ENCODE data around the gene TNFRSF18.

The TNFRSF18 gene

DNA sequence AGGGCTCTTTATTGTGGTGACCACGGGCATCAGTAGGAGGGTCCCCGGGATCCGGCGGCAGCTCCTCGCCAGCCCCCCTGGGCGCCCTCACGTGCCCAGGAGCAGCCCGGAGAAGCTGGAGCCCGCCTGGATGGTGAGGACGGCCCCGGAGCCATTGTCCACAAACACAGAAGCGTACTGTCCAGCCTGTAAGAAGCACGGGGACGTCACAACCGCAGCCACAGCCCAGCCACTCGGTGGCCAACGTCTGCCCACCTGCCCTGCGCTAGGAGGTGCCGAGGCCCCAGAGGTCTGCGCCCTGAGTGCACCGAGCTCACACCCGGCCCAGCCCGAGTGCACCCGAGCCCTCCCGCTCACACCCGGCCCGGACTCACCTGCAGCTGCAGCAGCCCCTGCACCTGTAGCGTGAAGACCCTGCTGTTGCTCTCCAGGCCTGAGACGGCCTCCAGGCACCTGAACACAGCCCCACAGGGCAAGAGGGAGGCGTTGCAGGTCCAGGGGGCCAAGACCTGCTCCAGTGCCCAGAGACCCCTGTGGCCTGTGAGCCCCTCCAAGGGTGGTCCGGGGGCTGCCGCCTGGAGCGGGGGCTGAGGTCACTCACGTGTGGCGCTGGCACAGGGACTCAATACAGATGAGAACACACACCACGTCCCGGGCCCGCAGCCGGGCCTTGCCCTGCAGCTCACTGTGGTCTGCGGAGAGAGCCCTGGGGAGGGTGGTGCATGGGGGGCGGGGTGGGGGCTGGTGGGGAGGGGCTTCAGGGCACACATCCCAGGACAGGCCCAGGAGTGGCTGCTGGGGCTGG is 36.3 kb upstream of the TNFRSF18 start:
- TF ChIP-seq CTCF (IDR thresholded peaks at IDR 0.05): no peak
- H3K27me3 ChIP-seq: peaks cover 0 to 63% of the 10 kb centered on the region in 2 donors

DNA sequence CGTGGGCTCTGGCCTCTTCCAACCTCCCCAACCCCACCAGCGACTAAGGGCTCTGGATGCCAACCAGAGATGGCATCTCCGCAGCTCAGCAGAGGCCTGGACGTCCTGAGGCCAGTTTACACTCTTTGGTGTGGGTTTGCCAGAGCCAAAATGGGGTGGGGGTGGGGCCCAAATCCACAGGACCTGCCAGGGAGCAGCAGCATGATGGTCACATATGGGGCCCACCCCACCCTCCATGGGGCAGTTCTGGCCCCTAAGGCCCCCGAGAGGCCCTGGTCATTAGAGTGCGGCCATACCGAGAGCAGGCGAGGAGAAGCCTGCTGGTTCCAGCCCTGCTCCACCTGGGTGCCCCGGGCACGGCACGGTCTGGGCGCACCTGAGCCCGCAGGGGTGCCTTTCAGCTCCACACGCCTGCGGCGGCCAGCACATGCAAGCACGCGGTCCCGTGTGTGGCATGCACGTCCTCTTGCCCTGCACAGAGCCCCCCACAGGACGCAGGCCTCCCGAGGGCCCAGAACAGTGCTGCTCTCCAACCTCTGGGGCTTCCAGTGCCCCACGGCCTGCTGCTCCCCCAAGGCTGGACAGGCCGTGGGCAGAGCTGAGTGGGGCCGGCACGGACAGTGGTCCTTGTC is 35.3 kb upstream of the TNFRSF18 start:
- peaks cover 0 to 12% (median 5%) of the 10 kb centered on the region in 3 donors for H3K36me3 ChIP-seq
- no peaks in the 10 kb centered on the region for H3K9me3 ChIP-seq
- no peak for TF ChIP-seq CTCF (IDR thresholded peaks at IDR 0.05)
- H3K27ac ChIP-seq: no peak overlapping the region
- H3K4me1 ChIP-seq: peaks cover 0 to 35% (median 4%) of the 10 kb centered on the region in 4 donors
- intact Hi-C loops (cut with DNase I; ENCODE audit: low total_unique reads): no loop called here
- no peak overlapping the region for H3K4me3 ChIP-seq
- peaks cover 0 to 62% of the 10 kb centered on the region in 2 donors for H3K27me3 ChIP-seq
- DNase-seq: no peak

More for the DNA sequence above, 36.3 kb upstream of the TNFRSF18 start:
- DNase-seq: no peak
- intact Hi-C loops (cut with DNase I; ENCODE audit: low total_unique reads): no loop called here
- no peak overlapping the region for H3K27ac ChIP-seq
- peaks cover 0 to 12% (median 5%) of the 10 kb centered on the region in 3 donors for H3K36me3 ChIP-seq
- no peaks in the 10 kb centered on the region for H3K9me3 ChIP-seq
- H3K4me1 ChIP-seq: peaks cover 0 to 38% (median 5%) of the 10 kb centered on the region in 4 donors
- H3K4me3 ChIP-seq: no peak overlapping the region

GRCh38 chr1:1240822-1241587 is 34.6 kb upstream of the TNFRSF18 start:
- H3K4me3 ChIP-seq: no peak overlapping the region
- H3K9me3 ChIP-seq: no peaks in the 10 kb centered on the region
- peaks cover 0 to 55% of the 10 kb centered on the region in 2 donors for H3K27me3 ChIP-seq
- H3K36me3 ChIP-seq: peaks cover 0 to 12% (median 5%) of the 10 kb centered on the region in 3 donors
- H3K27ac ChIP-seq: no peak overlapping the region
- DNase-seq: no peak
- intact Hi-C loops (cut with DNase I; ENCODE audit: low total_unique reads): no loop called here
- peaks cover 0 to 29% (median 0%) of the 10 kb centered on the region in 4 donors for H3K4me1 ChIP-seq
- no peak for TF ChIP-seq CTCF (IDR thresholded peaks at IDR 0.05)

DNA sequence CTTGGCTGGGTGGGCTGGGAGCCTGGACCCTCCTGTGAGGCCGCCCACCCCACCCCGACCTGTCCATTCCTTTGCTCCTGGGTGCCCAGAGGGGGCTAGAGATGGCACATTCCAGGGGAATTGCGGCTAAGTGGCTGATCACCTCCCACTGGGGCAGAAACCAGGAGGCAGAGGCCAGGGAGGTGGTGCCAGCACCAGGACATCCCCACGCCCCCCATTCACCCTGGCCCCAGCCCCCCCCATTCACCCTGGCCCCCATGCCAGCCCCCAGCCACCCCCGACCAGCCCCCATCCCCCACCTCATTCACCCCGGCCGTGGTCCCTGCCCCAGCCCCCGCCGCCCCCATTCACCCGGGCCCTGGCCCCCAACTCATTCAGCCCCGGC is 33.9 kb upstream of the TNFRSF18 start:
- H3K27me3 ChIP-seq: peaks cover 0 to 48% of the 10 kb centered on the region in 2 donors
- H3K4me1 ChIP-seq: peaks cover 0 to 29% (median 0%) of the 10 kb centered on the region in 4 donors
- no peaks in the 10 kb centered on the region for H3K9me3 ChIP-seq
- no peak for DNase-seq
- peaks cover 0 to 15% (median 5%) of the 10 kb centered on the region in 3 donors for H3K36me3 ChIP-seq
- no peak for TF ChIP-seq CTCF (IDR thresholded peaks at IDR 0.05)
- intact Hi-C loops (cut with DNase I; ENCODE audit: low total_unique reads): no loop called here
- no peak overlapping the region for H3K27ac ChIP-seq
- H3K4me3 ChIP-seq: no peak overlapping the region

DNA sequence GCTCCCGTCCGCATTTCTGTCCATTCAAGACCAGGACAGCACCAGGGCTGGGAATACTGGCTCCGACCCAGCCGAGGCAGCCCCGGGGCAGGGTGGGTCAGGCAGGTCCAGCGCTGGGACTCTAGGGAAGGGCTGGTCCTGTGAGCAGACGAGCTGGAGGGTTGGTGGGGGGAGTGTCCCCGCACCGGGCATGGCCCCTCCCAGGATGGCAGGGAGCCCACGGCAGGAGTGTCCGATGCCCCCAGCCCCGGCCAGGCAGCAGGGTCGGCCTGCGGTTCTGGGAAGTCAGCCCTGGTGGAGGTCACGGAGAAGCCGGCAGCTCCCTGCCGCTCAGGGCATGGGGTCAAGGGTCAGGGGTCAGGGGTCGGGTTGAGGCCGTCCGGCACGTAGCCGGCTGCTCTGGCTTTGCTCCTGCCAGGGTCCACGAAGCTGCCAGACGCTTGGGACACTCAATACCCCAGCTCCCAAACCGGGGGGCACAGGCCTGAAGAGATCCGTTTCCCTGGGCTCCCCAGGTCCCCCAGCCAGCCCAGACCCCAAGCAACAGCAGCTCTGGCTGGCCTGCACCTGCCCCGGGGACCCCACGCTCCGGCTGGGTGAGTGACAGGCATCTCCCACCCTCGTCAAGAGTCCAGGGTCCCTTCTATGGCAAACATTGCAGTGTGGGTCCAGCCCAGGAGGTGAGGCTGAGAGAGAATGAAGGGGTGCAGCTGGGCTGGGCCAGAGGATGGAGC is 33.4 kb upstream of the TNFRSF18 start:
- no peaks in the 10 kb centered on the region for H3K9me3 ChIP-seq
- no peak overlapping the region for H3K4me3 ChIP-seq
- peaks cover 0 to 29% (median 0%) of the 10 kb centered on the region in 4 donors for H3K4me1 ChIP-seq
- peaks cover 0 to 21% (median 5%) of the 10 kb centered on the region in 3 donors for H3K36me3 ChIP-seq
- no peak for TF ChIP-seq CTCF (IDR thresholded peaks at IDR 0.05)
- intact Hi-C loops (cut with DNase I; ENCODE audit: low total_unique reads): no loop called here
- H3K27ac ChIP-seq: no peak overlapping the region
- no peak for DNase-seq
- H3K27me3 ChIP-seq: peaks cover 0 to 46% of the 10 kb centered on the region in 2 donors
